GM18508 (cell line): ENCODE measurements around the gene PIM2.
"Not testable (repeated sequence)": the region's sequence is repeated elsewhere in the genome, so short reads cannot be mapped to it uniquely, and the experiment has no call there.

ENCODE experiments used
- ATAC-seq: cut with Tn5 transposase; IDR thresholded peaks from one replicate; pipeline ENCODE4 v1.9.1; 2021; ENCODE audit warnings: moderate number of reproducible peaks; ENCODE audit not compliant: insufficient read depth, unreplicated experiment

The PIM2 gene

GRCh38 chrX:48886586-48886985 lies 32.2 kb downstream of the PIM2 start:
- ATAC-seq, result not testable (repeated sequence)

GRCh38 chrX:48883729-48884128 lies 35.1 kb downstream of the PIM2 start:
- no peak for ATAC-seq

DNA sequence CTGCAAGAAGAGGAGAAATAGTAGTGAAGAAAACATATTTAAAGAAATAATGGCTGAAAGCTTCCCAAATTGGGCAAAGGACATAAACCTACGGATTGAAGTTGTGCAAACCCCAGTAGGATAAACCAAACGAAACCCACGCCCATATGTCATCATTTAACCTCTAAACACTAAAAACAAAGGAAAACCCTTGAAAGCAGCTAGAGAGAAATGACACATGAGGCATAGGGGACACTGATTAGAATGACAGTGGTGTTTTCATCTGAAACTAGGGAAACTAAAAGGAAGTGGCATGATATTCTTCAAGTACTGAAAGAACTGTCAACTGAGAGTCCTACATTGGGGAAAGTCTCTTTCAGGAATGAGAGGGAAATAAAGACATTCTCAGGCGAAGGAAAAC lies 41.9 kb downstream of the PIM2 start:
- ATAC-seq, result not testable (repeated sequence)

GRCh38 chrX:48872017-48872416 lies 46.8 kb downstream of the PIM2 start:
- ATAC-seq, result not testable (repeated sequence)

GRCh38 chrX:48864210-48864609 lies 54.6 kb downstream of the PIM2 start:
- ATAC-seq, result no peak
